Dendritic cell treated with granulocyte-macrophage colony-stimulating factor and Interleukin-4, amounts not matched to agents 40 ng/mL and 50 ng/mL, for 4 days (primary cell): ENCODE measurements around the gene NEO1.

Experiments
- H3K27ac Mint-ChIP-seq: one replicate; pipeline ENCODE4 v1.8.0; 2022; ENCODE audit warnings: mild to moderate bottlenecking, mixed read lengths
- H3K27me3 Mint-ChIP-seq: one replicate; pipeline ENCODE4 v1.8.0; 2022; ENCODE audit warnings: mild to moderate bottlenecking, mixed read lengths
- H3K36me3 Mint-ChIP-seq: one replicate; pipeline ENCODE4 v1.8.0; 2022; ENCODE audit warnings: low read depth, mixed read lengths
- H3K4me1 Mint-ChIP-seq: one replicate; pipeline ENCODE4 v1.8.0; 2022; ENCODE audit warnings: low read depth, mixed read lengths
- H3K4me3 Mint-ChIP-seq: one replicate; pipeline ENCODE4 v1.8.0; 2022; ENCODE audit warnings: mild to moderate bottlenecking, moderate library complexity, mixed read lengths
- H3K9me3 Mint-ChIP-seq: one replicate; pipeline ENCODE4 v1.8.0; 2022; ENCODE audit warnings: mixed read lengths
- intact Hi-C: fragments of 100-400 bp; cut with micrococcal nuclease; formaldehyde crosslinking; loops from one replicate; pipeline ENCODE4 v1.15.0; 2022

The NEO1 gene

GRCh38 chr15:73047882-73048281, 4.4 kb upstream of the NEO1 start:
- Mint-ChIP-seq H3K36me3 (no peaks in the 10 kb centered on the region), H3K27ac (no peak overlapping the region), H3K4me3 (no peak overlapping the region), H3K4me1 (peaks cover under 1% of the 10 kb centered on the region), H3K27me3 (peaks cover 45% of the 10 kb centered on the region), H3K9me3 (no peaks in the 10 kb centered on the region)
- intact Hi-C loops, result no loop called here

GRCh38 chr15:73048624-73049295, 3.5 kb upstream of the NEO1 start:
- Mint-ChIP-seq H3K27me3 (peaks cover 52% of the 10 kb centered on the region), H3K36me3 (no peaks in the 10 kb centered on the region)

GRCh38 chr15:73049564-73050215, 2.6 kb upstream of the NEO1 start:
- H3K9me3 Mint-ChIP-seq, result no peaks in the 10 kb centered on the region
- H3K4me1 Mint-ChIP-seq, result peaks cover 5% of the 10 kb centered on the region
- H3K27ac Mint-ChIP-seq, result no peak overlapping the region
- H3K27me3 Mint-ChIP-seq, result peaks cover 54% of the 10 kb centered on the region
- intact Hi-C loops, result no loop called here
- H3K4me3 Mint-ChIP-seq, result no peak overlapping the region
- no peaks in the 10 kb centered on the region for H3K36me3 Mint-ChIP-seq

More at GRCh38 chr15:73048624-73049295, 3.5 kb upstream of the NEO1 start:
- peaks cover 5% of the 10 kb centered on the region for H3K4me1 Mint-ChIP-seq
- H3K27ac Mint-ChIP-seq, result no peak overlapping the region
- H3K9me3 Mint-ChIP-seq, result no peaks in the 10 kb centered on the region
- intact Hi-C loops, result no loop called here
- H3K4me3 Mint-ChIP-seq, result no peak overlapping the region

- Mint-ChIP-seq H3K9me3 (no peaks in the 10 kb centered on the region), H3K27ac (no peak overlapping the region), H3K27me3 (peaks cover 48% of the 10 kb centered on the region), H3K4me3 (no peak overlapping the region), H3K36me3 (no peaks in the 10 kb centered on the region), H3K4me1 (peaks cover 5% of the 10 kb centered on the region)
- intact Hi-C loops, result no loop called here
These were observed 1.5 kb upstream of the NEO1 start for GRCh38 chr15:73050561-73051295.

GRCh38 chr15:73051391-73051806, 864 bp upstream of the NEO1 start:
- Mint-ChIP-seq H3K4me1 (peaks cover 5% of the 10 kb centered on the region), H3K27ac (no peak overlapping the region), H3K27me3 (peaks cover 47% of the 10 kb centered on the region), H3K4me3 (peak overlapping the region; percentile 67), H3K9me3 (no peaks in the 10 kb centered on the region), H3K36me3 (no peaks in the 10 kb centered on the region)
- intact Hi-C loops, result no loop called here

- Mint-ChIP-seq H3K27ac (no peak overlapping the region), H3K27me3 (peaks cover 38% of the 10 kb centered on the region), H3K9me3 (no peaks in the 10 kb centered on the region), H3K4me3 (peak overlapping the region; percentile 52), H3K36me3 (no peaks in the 10 kb centered on the region), H3K4me1 (peaks cover 5% of the 10 kb centered on the region)
- intact Hi-C loops, result no loop called here
These were observed 562 bp downstream of the NEO1 start for GRCh38 chr15:73052653-73053397.

- peaks cover 35% of the 10 kb centered on the region for H3K27me3 Mint-ChIP-seq
- H3K4me3 Mint-ChIP-seq, result no peak overlapping the region
- H3K9me3 Mint-ChIP-seq, result no peaks in the 10 kb centered on the region
- intact Hi-C loops, result no loop called here
- H3K27ac Mint-ChIP-seq, result no peak overlapping the region
- peaks cover 5% of the 10 kb centered on the region for H3K4me1 Mint-ChIP-seq
- no peaks in the 10 kb centered on the region for H3K36me3 Mint-ChIP-seq
These were observed 1.1 kb downstream of the NEO1 start for GRCh38 chr15:73053398-73053723.

- no peaks in the 10 kb centered on the region for H3K36me3 Mint-ChIP-seq
- H3K27me3 Mint-ChIP-seq, result peaks cover 31% of the 10 kb centered on the region
- H3K9me3 Mint-ChIP-seq, result no peaks in the 10 kb centered on the region
- no peak overlapping the region for H3K27ac Mint-ChIP-seq
- H3K4me3 Mint-ChIP-seq, result no peak overlapping the region
- peaks cover 5% of the 10 kb centered on the region for H3K4me1 Mint-ChIP-seq
- intact Hi-C loops, result no loop called here
These were observed 2.2 kb downstream of the NEO1 start for GRCh38 chr15:73054417-73054953.

- intact Hi-C loops, result no loop called here
- no peaks in the 10 kb centered on the region for H3K9me3 Mint-ChIP-seq
- H3K27me3 Mint-ChIP-seq, result peaks cover 30% of the 10 kb centered on the region
- no peak overlapping the region for H3K4me3 Mint-ChIP-seq
- H3K36me3 Mint-ChIP-seq, result no peaks in the 10 kb centered on the region
- no peak overlapping the region for H3K27ac Mint-ChIP-seq
- H3K4me1 Mint-ChIP-seq, result peaks cover 5% of the 10 kb centered on the region
These were observed 4.2 kb downstream of the NEO1 start for GRCh38 chr15:73056460-73056859.

GRCh38 chr15:73058437-73058836, 6.2 kb downstream of the NEO1 start:
- no peaks in the 10 kb centered on the region for H3K4me1 Mint-ChIP-seq
- H3K27ac Mint-ChIP-seq, result no peak overlapping the region
- peaks cover 26% of the 10 kb centered on the region for H3K27me3 Mint-ChIP-seq
- intact Hi-C loops, result no loop called here
- H3K4me3 Mint-ChIP-seq, result no peak overlapping the region
- no peaks in the 10 kb centered on the region for H3K9me3 Mint-ChIP-seq
- H3K36me3 Mint-ChIP-seq, result no peaks in the 10 kb centered on the region

- Mint-ChIP-seq H3K4me1 (no peaks in the 10 kb centered on the region), H3K36me3 (no peaks in the 10 kb centered on the region), H3K27me3 (peaks cover 47% of the 10 kb centered on the region), H3K4me3 (no peak overlapping the region), H3K9me3 (no peaks in the 10 kb centered on the region), H3K27ac (no peak overlapping the region)
- intact Hi-C loops, result no loop called here
These were observed 12.9 kb downstream of the NEO1 start for GRCh38 chr15:73065114-73065513.

- Mint-ChIP-seq H3K4me1 (no peaks in the 10 kb centered on the region), H3K27ac (no peak overlapping the region), H3K4me3 (no peak overlapping the region), H3K36me3 (no peaks in the 10 kb centered on the region), H3K9me3 (no peaks in the 10 kb centered on the region), H3K27me3 (peaks cover 33% of the 10 kb centered on the region)
- intact Hi-C loops, result no loop called here
These were observed 16.8 kb downstream of the NEO1 start for GRCh38 chr15:73069109-73069508.

GRCh38 chr15:73072894-73073293, 20.6 kb downstream of the NEO1 start:
- Mint-ChIP-seq H3K4me3 (no peak overlapping the region), H3K9me3 (no peaks in the 10 kb centered on the region), H3K27ac (no peak overlapping the region), H3K36me3 (no peaks in the 10 kb centered on the region), H3K27me3 (peaks cover 10% of the 10 kb centered on the region), H3K4me1 (no peaks in the 10 kb centered on the region)
- intact Hi-C loops, result no loop called here

- intact Hi-C loops, result no loop called here
- H3K36me3 Mint-ChIP-seq, result no peaks in the 10 kb centered on the region
- H3K4me3 Mint-ChIP-seq, result no peak overlapping the region
- H3K9me3 Mint-ChIP-seq, result no peaks in the 10 kb centered on the region
- peaks cover 14% of the 10 kb centered on the region for H3K27me3 Mint-ChIP-seq
- no peak overlapping the region for H3K27ac Mint-ChIP-seq
- no peaks in the 10 kb centered on the region for H3K4me1 Mint-ChIP-seq
These were observed 22.0 kb downstream of the NEO1 start for GRCh38 chr15:73074241-73074640.
